B cell (primary cell): Measurements from ENCODE around the gene UMODL1.
"Not testable (repeated sequence)": the region's sequence is repeated elsewhere in the genome, so short reads cannot be mapped to it uniquely, and the experiment has no call there.

Experiments
- EZH2 ChIP-seq: IDR thresholded peaks from 2 replicates; pipeline ENCODE4 v1.6.1; 2012; ENCODE audit warnings: borderline replicate concordance, low read depth, mild to moderate bottlenecking, moderate library complexity, low read length; ENCODE audit not compliant: insufficient read depth, poor library complexity, severe bottlenecking
- TF ChIP-seq, protein P1 (sequence below): fragments of 200-600 bp; IDR thresholded peaks from one replicate; pipeline ENCODE4 v1.8.0; 2022; ENCODE audit warnings: antibody characterized with exemption, mild to moderate bottlenecking

DNA sequence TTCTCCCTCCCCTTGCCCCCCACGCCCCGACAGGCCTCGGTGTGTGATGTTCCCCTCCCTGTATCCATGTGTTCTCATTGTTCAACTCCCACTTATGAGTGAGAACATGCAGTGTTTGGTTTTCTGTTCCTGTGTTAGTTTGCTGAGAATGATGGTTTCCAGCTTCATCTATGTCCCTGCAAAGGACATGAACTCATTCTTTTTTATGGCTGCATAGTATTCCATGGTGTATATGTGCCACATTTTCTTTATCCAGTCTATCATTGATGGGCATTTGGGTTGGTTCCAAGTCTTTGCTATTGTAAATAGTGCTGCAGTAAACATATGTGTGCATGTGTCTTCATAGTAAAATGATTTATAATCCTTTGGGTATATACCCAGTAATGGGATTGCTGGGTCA is 108.9 kb downstream of the UMODL1 start:
- TF ChIP-seq, protein P1, sequence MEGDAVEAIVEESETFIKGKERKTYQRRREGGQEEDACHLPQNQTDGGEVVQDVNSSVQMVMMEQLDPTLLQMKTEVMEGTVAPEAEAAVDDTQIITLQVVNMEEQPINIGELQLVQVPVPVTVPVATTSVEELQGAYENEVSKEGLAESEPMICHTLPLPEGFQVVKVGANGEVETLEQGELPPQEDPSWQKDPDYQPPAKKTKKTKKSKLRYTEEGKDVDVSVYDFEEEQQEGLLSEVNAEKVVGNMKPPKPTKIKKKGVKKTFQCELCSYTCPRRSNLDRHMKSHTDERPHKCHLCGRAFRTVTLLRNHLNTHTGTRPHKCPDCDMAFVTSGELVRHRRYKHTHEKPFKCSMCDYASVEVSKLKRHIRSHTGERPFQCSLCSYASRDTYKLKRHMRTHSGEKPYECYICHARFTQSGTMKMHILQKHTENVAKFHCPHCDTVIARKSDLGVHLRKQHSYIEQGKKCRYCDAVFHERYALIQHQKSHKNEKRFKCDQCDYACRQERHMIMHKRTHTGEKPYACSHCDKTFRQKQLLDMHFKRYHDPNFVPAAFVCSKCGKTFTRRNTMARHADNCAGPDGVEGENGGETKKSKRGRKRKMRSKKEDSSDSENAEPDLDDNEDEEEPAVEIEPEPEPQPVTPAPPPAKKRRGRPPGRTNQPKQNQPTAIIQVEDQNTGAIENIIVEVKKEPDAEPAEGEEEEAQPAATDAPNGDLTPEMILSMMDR = not testable (repeated sequence)
- TF ChIP-seq EZH2 = not testable (repeated sequence)
